A673 (cell line): ENCODE data around the gene SLC47A2. TPM values are rescaled to one million over a fixed set of nuclear protein-coding genes. Genes with fewer than 3 reads are reported as not detected.

Experiments used
- BruUV-seq: library from RNA; stranded (reverse); fragments of 400-500 nt; replicated peaks from 2 replicates; lab custom pipeline; 2021; lab: Mats Ljungman, UMichigan
- CTCF ChIA-PET: fragments of 300-600 bp; sonication (Branson Sonifier 250); formaldehyde crosslinking; loops from one replicate; lab custom pipeline; 2022; ENCODE audit warnings: antibody characterized with exemption; lab: Charles Lee
- POLR2A ChIA-PET: fragments of 300-600 bp; sonication (Branson Sonifier 250); formaldehyde crosslinking; loops from one replicate; lab custom pipeline; 2022; ENCODE audit warnings: antibody characterized with exemption; ENCODE audit not compliant: low non-redundant PET; lab: Charles Lee
- DNase-seq: peaks from one replicate; pipeline ENCODE4 v3.0.0-alpha.2; 2015; ENCODE audit warnings: low spot score
- H3K27ac ChIP-seq: fragments of 200-600 bp; sonication (generic); 2 replicates; pipeline ENCODE4 v1.5.1; 2016; ENCODE audit warnings: mixed run types, low read depth, mild to moderate bottlenecking, mixed read lengths, antibody characterized with exemption, low read length; ENCODE audit not compliant: poor library complexity, severe bottlenecking
- H3K27me3 ChIP-seq: fragments of 200-600 bp; sonication (generic); replicated peaks from 2 replicates; pipeline ENCODE4 v1.6.1; 2017; ENCODE audit warnings: mixed run types, low read depth, mild to moderate bottlenecking, mixed read lengths, antibody characterized with exemption, low read length; ENCODE audit not compliant: insufficient read depth, poor library complexity
- H3K36me3 ChIP-seq: fragments of 200-600 bp; sonication (generic); 2 replicates; pipeline ENCODE4 v1.6.1; 2016; ENCODE audit warnings: mixed run types, mild to moderate bottlenecking, mixed read lengths, antibody characterized with exemption, low read length; ENCODE audit not compliant: insufficient read depth, poor library complexity, severe bottlenecking
- H3K4me1 ChIP-seq: fragments of 200-600 bp; sonication (generic); 2 replicates; pipeline ENCODE4 v1.6.1; 2017; ENCODE audit warnings: mixed run types, mild to moderate bottlenecking, mixed read lengths, antibody characterized with exemption, low read length; ENCODE audit not compliant: insufficient read depth, poor library complexity, severe bottlenecking
- H3K4me3 ChIP-seq: fragments of 200-600 bp; sonication (generic); 2 replicates; pipeline ENCODE4 v1.5.1; 2016; ENCODE audit warnings: low read depth, mixed run types, mild to moderate bottlenecking, mixed read lengths, low read length; ENCODE audit not compliant: poor library complexity, severe bottlenecking
- H3K9me3 ChIP-seq: fragments of 200-600 bp; sonication (generic); 2 replicates; pipeline ENCODE4 v1.6.1; 2016; ENCODE audit warnings: mixed run types, low read depth, mild to moderate bottlenecking, mixed read lengths, antibody characterized with exemption, low read length; ENCODE audit not compliant: poor library complexity, severe bottlenecking
- EZH2 ChIP-seq: fragments of 200-600 bp; sonication (generic); IDR thresholded peaks from 2 replicates; pipeline ENCODE4 v1.6.1; 2017; ENCODE audit warnings: borderline replicate concordance, low read depth, mild to moderate bottlenecking, mixed read lengths, antibody characterized with exemption, low read length; ENCODE audit not compliant: poor library complexity, severe bottlenecking
- intact Hi-C: fragments of 100-400 bp; cut with micrococcal nuclease; formaldehyde crosslinking; loops from one replicate; pipeline ENCODE4 v1.10.0; 2022; ENCODE audit not compliant: unreplicated experiment
- total RNA-seq: library from RNA; stranded (reverse); gene quantifications from 2 replicates; pipeline ENCODE4 v1.2.3, GENCODE V29; 2021
- TF ChIP-seq, protein P1 (sequence below): fragments of 300-800, 200-600 bp; sonication (generic); conservative IDR thresholded peaks from 2 replicates; pipeline ENCODE4 v1.5.1; 2017; ENCODE audit warnings: low read depth, mild to moderate bottlenecking, antibody characterized with exemption, low read length, moderate library complexity, mixed read lengths

SLC47A2 gene
- total RNA-seq, 1 experiment from 2014 or later, result not detected

- BruUV-seq, result no TSS peak
- no peaks in the 10 kb centered on the region for H3K9me3 ChIP-seq
- no peaks in the 10 kb centered on the region for H3K27me3 ChIP-seq
- no peaks in the 10 kb centered on the region for H3K36me3 ChIP-seq
- TF ChIP-seq EZH2, result no peak
- TF ChIP-seq, protein P1, sequence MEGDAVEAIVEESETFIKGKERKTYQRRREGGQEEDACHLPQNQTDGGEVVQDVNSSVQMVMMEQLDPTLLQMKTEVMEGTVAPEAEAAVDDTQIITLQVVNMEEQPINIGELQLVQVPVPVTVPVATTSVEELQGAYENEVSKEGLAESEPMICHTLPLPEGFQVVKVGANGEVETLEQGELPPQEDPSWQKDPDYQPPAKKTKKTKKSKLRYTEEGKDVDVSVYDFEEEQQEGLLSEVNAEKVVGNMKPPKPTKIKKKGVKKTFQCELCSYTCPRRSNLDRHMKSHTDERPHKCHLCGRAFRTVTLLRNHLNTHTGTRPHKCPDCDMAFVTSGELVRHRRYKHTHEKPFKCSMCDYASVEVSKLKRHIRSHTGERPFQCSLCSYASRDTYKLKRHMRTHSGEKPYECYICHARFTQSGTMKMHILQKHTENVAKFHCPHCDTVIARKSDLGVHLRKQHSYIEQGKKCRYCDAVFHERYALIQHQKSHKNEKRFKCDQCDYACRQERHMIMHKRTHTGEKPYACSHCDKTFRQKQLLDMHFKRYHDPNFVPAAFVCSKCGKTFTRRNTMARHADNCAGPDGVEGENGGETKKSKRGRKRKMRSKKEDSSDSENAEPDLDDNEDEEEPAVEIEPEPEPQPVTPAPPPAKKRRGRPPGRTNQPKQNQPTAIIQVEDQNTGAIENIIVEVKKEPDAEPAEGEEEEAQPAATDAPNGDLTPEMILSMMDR, result no peak
- no peak for DNase-seq
- no peak overlapping the region for H3K27ac ChIP-seq
- POLR2A ChIA-PET, result no interaction called here
- intact Hi-C loops, result no loop called here
- no peaks in the 10 kb centered on the region for H3K4me1 ChIP-seq
- no peak overlapping the region for H3K4me3 ChIP-seq
- CTCF ChIA-PET, result interaction anchor here (1.3 kb wide), 1 partner anchor 397 kb away, joined by 3 read pairs; no protein-coding TSS in a partner anchor
Observed at GRCh38 chr17:19759568-19760549, 43.5 kb upstream of the SLC47A2 start.

- Histone ChIP-seq H3K4me3 (no peak overlapping the region), H3K4me1 (no peaks in the 10 kb centered on the region), H3K27ac (no peak overlapping the region), H3K27me3 (no peaks in the 10 kb centered on the region), H3K9me3 (no peaks in the 10 kb centered on the region), H3K36me3 (no peaks in the 10 kb centered on the region)
- no TSS peak for BruUV-seq
- no peak for TF ChIP-seq EZH2
- TF ChIP-seq, protein P1, result no peak
- ChIA-PET CTCF (no interaction called here), POLR2A (no interaction called here)
- intact Hi-C loops, result no loop called here
- DNase-seq, result no peak
Observed at GRCh38 chr17:19757536-19758180, 41.3 kb upstream of the SLC47A2 start.

- POLR2A ChIA-PET, result no interaction called here
Observed at GRCh38 chr17:19756546-19756945, 40.2 kb upstream of the SLC47A2 start.

More at GRCh38 chr17:19756546-19756945, 40.2 kb upstream of the SLC47A2 start:
- TF ChIP-seq EZH2, result no peak
- TF ChIP-seq, protein P1, result no peak
- Histone ChIP-seq H3K27ac (no peak overlapping the region), H3K27me3 (no peaks in the 10 kb centered on the region), H3K36me3 (no peaks in the 10 kb centered on the region), H3K4me3 (no peak overlapping the region), H3K4me1 (no peaks in the 10 kb centered on the region), H3K9me3 (no peaks in the 10 kb centered on the region)
- intact Hi-C loops, result no loop called here
- no peak for DNase-seq
- no TSS peak for BruUV-seq
- CTCF ChIA-PET, result interaction anchor here (0.8 kb wide), 1 partner anchor 12 kb away, joined by 5 read pairs; no protein-coding TSS in a partner anchor
